HepG2 (cell line): ENCODE measurements around the gene ZNF514. TPM values are rescaled to one million over a fixed set of nuclear protein-coding genes. Genes with fewer than 3 reads are reported as not detected.
A peak's percentile ranks its signal among the peaks of the same experiment; 100 is the strongest.

ENCODE experiments used
- CAMTA2 ChIP-seq: sonication (generic); formaldehyde crosslinking; IDR thresholded peaks from 2 replicates; pipeline ENCODE4 v1.4.0; 2020; ENCODE audit warnings: mild to moderate bottlenecking, missing genetic modification reagents, borderline replicate concordance
- DNMT1 ChIP-seq: sonication (generic); formaldehyde crosslinking; IDR thresholded peaks from 2 replicates; pipeline ENCODE4 v1.5.1; 2020; ENCODE audit warnings: mild to moderate bottlenecking, missing genetic modification reagents
- EED ChIP-seq: sonication (generic); formaldehyde crosslinking; IDR thresholded peaks from 2 replicates; pipeline ENCODE4 v1.5.0; 2020; ENCODE audit warnings: mild to moderate bottlenecking, missing genetic modification reagents
- GABPB1 ChIP-seq: IDR thresholded peaks from 2 replicates; pipeline ENCODE4 v1.6.1; 2016; ENCODE audit warnings: mild to moderate bottlenecking, missing genetic modification reagents, moderate library complexity, missing compliant biosample characterization
- IKZF1 ChIP-seq: fragments of 450-650 bp; IDR thresholded peaks from 2 replicates; pipeline ENCODE4 v1.7.1; 2016
- MYNN ChIP-seq: sonication (generic); formaldehyde crosslinking; IDR thresholded peaks from 2 replicates; pipeline ENCODE4 v1.4.0; 2020; ENCODE audit warnings: mild to moderate bottlenecking, low read depth, missing genetic modification reagents
- RCOR2 ChIP-seq: IDR thresholded peaks from 2 replicates; pipeline ENCODE4 v1.6.1; 2016; ENCODE audit warnings: missing biosample characterization, missing genetic modification reagents
- SMC3 ChIP-seq: IDR thresholded peaks from 2 replicates; pipeline ENCODE4 v1.6.1; 2011; ENCODE audit warnings: low read length, improper control_type of control experiment
- SSRP1 ChIP-seq: IDR thresholded peaks from 2 replicates; pipeline ENCODE4 v1.6.1; 2016; ENCODE audit warnings: control low read depth
- U2AF1 ChIP-seq: fragments of 200-400 bp; formaldehyde crosslinking; optimal IDR thresholded peaks from 2 replicates; pipeline ENCODE3; 2017; ENCODE audit warnings: mild to moderate bottlenecking, low read depth, low read length
- ZNF343 ChIP-seq: sonication (generic); formaldehyde crosslinking; IDR thresholded peaks from 2 replicates; pipeline ENCODE4 v1.4.0; 2020; ENCODE audit warnings: mild to moderate bottlenecking, missing genetic modification reagents
- ZNF747 ChIP-seq: sonication (generic); formaldehyde crosslinking; IDR thresholded peaks from 2 replicates; pipeline ENCODE4 v1.8.1; 2023; ENCODE audit warnings: missing genetic modification reagents, mild to moderate bottlenecking, borderline replicate concordance
- ZNF839 ChIP-seq: sonication (generic); formaldehyde crosslinking; IDR thresholded peaks from 2 replicates; pipeline ENCODE4 v1.4.0; 2020; ENCODE audit warnings: missing genetic modification reagents, mild to moderate bottlenecking, borderline replicate concordance
- polyA plus RNA-seq, 8 experiments: library from polyadenylated mRNA; depleted of rRNA in 3 of 8; stranded (reverse) in 7 of 8; unstranded in 1 of 8; fragments of >200 nt; fragmentation: Illumina TruSeq in 4 of 8; extraction: Trizol in 4 of 8; gene quantifications; 2 replicates each; pipeline versions ENCODE4 v1.2.1 to v1.2.3, GENCODE V29; 2011 to 2016; ENCODE audit warnings: low read depth in 4 of 8, missing spikeins in 1 of 8, mixed read lengths in 1 of 8; ENCODE audit not compliant: insufficient read depth in 1 of 8
- total RNA-seq, 5 experiments: library from RNA; depleted of rRNA; stranded (reverse); fragments of >200 nt; fragmentation: Illumina TruSeq; extraction: Trizol; gene quantifications; 2 replicates each; pipeline ENCODE4 v1.2.3, GENCODE V29; 2016; ENCODE audit warnings: low read depth in 1 of 5
- TF ChIP-seq, protein P1 (sequence below): sonication (generic); formaldehyde crosslinking; IDR thresholded peaks from 2 replicates; pipeline ENCODE4 v1.4.0; 2020; ENCODE audit warnings: missing genetic modification reagents, mild to moderate bottlenecking, borderline replicate concordance
- TF ChIP-seq, protein P2 (sequence below): sonication (generic); formaldehyde crosslinking; IDR thresholded peaks from 2 replicates; pipeline ENCODE4 v1.8.0; 2022; ENCODE audit warnings: missing genetic modification reagents, low read depth, mild to moderate bottlenecking, borderline replicate concordance
- TF ChIP-seq, protein P3 (sequence below): sonication (generic); formaldehyde crosslinking; IDR thresholded peaks from 2 replicates; pipeline ENCODE4 v1.4.0; 2020; ENCODE audit warnings: mild to moderate bottlenecking, missing genetic modification reagents
- TF ChIP-seq, protein P4 (sequence below), 2 experiments: sonication (generic) in 1 of 2; formaldehyde crosslinking in 1 of 2; IDR thresholded peaks; 2 replicates each; pipeline versions ENCODE4 v1.4.0 to v1.6.1; 2016 to 2020; ENCODE audit warnings: borderline replicate concordance in 1 of 2, low read depth in 1 of 2, mild to moderate bottlenecking in 1 of 2, missing genetic modification reagents in 1 of 2
- TF ChIP-seq, protein P5 (sequence below): IDR thresholded peaks from 2 replicates; pipeline ENCODE4 v1.6.1; 2016

The ZNF514 gene
- total and polyA plus RNA-seq, 2 of the 13 experiments (the other 11 are each of a cell fraction or from before 2014, with no cell fraction given), result 15.2 to 18.7 TPM

DNA sequence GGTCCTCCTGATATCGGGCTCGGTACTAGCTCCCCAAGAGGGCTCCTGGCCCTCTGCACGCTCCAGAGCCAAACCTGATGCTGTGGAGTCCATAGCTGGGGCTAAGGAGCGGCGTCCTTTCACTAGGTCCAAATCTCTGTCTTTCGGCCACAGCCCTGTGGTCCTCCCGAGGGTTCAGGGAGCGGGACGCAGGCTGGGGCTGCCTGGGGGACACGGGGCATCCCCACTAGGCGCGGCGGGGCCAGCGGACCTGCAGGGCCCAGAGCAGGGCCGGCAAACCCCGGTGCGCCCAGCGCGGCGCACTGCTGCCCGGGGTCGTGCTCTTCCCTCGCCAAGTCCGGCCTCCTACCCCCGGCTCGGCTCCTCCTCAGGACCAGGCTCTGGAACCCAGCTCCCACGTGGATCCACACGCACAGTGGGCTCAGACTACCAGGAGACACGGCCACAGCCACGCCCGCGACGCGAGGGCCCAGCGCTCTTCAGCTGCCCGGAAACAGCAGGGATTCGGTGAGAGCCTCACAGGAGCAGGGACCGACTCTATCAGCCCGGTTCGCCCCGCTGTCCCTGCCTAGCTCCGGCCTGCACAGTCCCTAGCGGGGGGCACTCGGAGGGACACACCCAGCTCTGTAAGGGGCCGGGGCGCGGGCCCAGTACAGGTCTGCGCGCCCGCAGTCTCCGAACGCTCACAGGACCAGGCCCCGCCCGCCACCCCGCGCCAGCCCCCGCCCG lies 593 bp downstream of the ZNF514 start (continued):
- TF ChIP-seq, protein P1, sequence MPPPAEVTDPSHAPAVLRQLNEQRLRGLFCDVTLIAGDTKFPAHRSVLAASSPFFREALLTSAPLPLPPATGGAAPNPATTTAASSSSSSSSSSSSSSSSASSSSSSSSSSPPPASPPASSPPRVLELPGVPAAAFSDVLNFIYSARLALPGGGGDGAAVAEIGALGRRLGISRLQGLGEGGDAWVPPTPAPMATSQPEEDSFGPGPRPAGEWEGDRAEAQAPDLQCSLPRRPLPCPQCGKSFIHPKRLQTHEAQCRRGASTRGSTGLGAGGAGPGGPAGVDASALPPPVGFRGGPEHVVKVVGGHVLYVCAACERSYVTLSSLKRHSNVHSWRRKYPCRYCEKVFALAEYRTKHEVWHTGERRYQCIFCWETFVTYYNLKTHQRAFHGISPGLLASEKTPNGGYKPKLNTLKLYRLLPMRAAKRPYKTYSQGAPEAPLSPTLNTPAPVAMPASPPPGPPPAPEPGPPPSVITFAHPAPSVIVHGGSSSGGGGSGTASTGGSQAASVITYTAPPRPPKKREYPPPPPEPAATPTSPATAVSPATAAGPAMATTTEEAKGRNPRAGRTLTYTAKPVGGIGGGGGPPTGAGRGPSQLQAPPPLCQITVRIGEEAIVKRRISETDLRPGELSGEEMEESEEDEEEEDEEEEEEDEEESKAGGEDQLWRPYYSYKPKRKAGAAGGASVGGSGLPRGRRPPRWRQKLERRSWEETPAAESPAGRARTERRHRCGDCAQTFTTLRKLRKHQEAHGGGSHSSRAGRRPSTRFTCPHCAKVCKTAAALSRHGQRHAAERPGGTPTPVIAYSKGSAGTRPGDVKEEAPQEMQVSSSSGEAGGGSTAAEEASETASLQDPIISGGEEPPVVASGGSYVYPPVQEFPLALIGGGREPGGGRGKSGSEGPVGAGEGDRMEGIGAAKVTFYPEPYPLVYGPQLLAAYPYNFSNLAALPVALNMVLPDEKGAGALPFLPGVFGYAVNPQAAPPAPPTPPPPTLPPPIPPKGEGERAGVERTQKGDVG, result peak; percentile 31; the same call in 1 of the 2 replicates
- TF ChIP-seq GABPB1 (CRISPR knock-in tag) (peak; percentile 52; the same call in 1 of the 2 replicates), ZNF747 (CRISPR knock-in tag) (no peak), MYNN (no peak), ZNF343 (no peak), SMC3 (no peak), IKZF1 (no peak), RCOR2 (CRISPR knock-in tag) (no peak), SSRP1 (CRISPR knock-in tag) (no peak), EED (CRISPR knock-in tag) (no peak), U2AF1 (no peak), DNMT1 (CRISPR knock-in tag) (no peak; the same call in 1 of the 2 replicates), ZNF839 (CRISPR knock-in tag) (no peak), CAMTA2 (no peak)
- TF ChIP-seq, protein P2, sequence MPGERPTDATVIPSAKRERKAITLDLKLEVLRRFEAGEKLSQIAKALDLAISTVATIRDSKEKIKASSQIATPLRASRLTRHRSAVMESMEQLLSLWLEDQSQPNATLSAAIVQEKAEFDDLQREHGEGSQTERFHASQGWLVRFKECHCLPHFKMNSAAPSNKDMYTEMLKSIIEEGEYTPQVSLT (CRISPR knock-in tag), result no peak
- TF ChIP-seq, protein P3, sequence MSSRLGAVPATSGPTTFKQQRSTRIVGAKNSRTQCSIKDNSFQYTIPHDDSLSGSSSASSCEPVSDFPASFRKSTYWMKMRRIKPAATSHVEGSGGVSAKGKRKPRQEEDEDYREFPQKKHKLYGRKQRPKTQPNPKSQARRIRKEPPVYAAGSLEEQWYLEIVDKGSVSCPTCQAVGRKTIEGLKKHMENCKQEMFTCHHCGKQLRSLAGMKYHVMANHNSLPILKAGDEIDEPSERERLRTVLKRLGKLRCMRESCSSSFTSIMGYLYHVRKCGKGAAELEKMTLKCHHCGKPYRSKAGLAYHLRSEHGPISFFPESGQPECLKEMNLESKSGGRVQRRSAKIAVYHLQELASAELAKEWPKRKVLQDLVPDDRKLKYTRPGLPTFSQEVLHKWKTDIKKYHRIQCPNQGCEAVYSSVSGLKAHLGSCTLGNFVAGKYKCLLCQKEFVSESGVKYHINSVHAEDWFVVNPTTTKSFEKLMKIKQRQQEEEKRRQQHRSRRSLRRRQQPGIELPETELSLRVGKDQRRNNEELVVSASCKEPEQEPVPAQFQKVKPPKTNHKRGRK (CRISPR knock-in tag), result no peak
- TF ChIP-seq, protein P4, sequence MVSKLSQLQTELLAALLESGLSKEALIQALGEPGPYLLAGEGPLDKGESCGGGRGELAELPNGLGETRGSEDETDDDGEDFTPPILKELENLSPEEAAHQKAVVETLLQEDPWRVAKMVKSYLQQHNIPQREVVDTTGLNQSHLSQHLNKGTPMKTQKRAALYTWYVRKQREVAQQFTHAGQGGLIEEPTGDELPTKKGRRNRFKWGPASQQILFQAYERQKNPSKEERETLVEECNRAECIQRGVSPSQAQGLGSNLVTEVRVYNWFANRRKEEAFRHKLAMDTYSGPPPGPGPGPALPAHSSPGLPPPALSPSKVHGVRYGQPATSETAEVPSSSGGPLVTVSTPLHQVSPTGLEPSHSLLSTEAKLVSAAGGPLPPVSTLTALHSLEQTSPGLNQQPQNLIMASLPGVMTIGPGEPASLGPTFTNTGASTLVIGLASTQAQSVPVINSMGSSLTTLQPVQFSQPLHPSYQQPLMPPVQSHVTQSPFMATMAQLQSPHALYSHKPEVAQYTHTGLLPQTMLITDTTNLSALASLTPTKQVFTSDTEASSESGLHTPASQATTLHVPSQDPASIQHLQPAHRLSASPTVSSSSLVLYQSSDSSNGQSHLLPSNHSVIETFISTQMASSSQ (IDR thresholded peaks at IDR 0.05; ENCODE audit: low read depth), result no peak
- TF ChIP-seq, protein P4 (CRISPR knock-in tag; IDR thresholded peaks at IDR 0.05; ENCODE audit: borderline replicate concordance), result no peak
- TF ChIP-seq, protein P5, sequence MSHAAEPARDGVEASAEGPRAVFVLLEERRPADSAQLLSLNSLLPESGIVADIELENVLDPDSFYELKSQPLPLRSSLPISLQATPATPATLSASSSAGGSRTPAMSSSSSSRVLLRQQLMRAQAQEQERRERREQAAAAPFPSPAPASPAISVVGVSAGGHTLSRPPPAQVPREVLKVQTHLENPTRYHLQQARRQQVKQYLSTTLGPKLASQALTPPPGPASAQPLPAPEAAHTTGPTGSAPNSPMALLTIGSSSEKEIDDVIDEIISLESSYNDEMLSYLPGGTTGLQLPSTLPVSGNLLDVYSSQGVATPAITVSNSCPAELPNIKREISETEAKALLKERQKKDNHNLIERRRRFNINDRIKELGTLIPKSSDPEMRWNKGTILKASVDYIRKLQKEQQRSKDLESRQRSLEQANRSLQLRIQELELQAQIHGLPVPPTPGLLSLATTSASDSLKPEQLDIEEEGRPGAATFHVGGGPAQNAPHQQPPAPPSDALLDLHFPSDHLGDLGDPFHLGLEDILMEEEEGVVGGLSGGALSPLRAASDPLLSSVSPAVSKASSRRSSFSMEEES, result no peak
